Panc1 (cell line): ENCODE measurements around the gene ATP5F1E. TPM values are rescaled to one million over a fixed set of nuclear protein-coding genes. Genes with fewer than 3 reads are reported as not detected.

Experiments used
- ATAC-seq: fragments of 200-7000 bp; cut with Tn5 transposase; 2 replicates; pipeline ENCODE4 v1.9.1; 2020; ENCODE audit warnings: mild to moderate bottlenecking, moderate library complexity
- BruUV-seq: library from RNA; stranded (reverse); fragments of 400-500 nt; replicated peaks from 2 replicates; lab custom pipeline; 2021; lab: Mats Ljungman, UMichigan
- CTCF ChIA-PET: fragments of 300-600 bp; sonication (Branson Sonifier 250); formaldehyde crosslinking; loops from one replicate; lab custom pipeline; 2022; ENCODE audit warnings: antibody characterized with exemption; lab: Charles Lee
- POLR2A ChIA-PET: fragments of 300-600 bp; sonication (Branson Sonifier 250); formaldehyde crosslinking; loops from one replicate; lab custom pipeline; 2022; ENCODE audit warnings: antibody characterized with exemption; lab: Charles Lee
- DNase-seq: peaks from one replicate; pipeline ENCODE4 v3.0.0-alpha.2; 2010; ENCODE audit warnings: low read depth, low spot score
- H3K27ac ChIP-seq: 2 replicates; pipeline ENCODE4 v1.5.1; 2011; ENCODE audit warnings: mild to moderate bottlenecking, low read length, inconsistent platforms
- H3K27me3 ChIP-seq: fragments of 200-500 bp; sonication (Bioruptor generic); 2 replicates; pipeline ENCODE4 v1.6.0; 2014; ENCODE audit warnings: low read length, inconsistent platforms; ENCODE audit not compliant: control insufficient read depth, insufficient read depth
- H3K36me3 ChIP-seq: fragments of 200-500 bp; sonication (Bioruptor generic); 2 replicates; pipeline ENCODE4 v1.5.1; 2014; ENCODE audit warnings: inconsistent platforms, mild to moderate bottlenecking, low read length, moderate library complexity; ENCODE audit not compliant: control insufficient read depth, insufficient read depth
- H3K4me1 ChIP-seq: 2 replicates; pipeline ENCODE4 v1.5.1; 2011; ENCODE audit warnings: inconsistent platforms, mild to moderate bottlenecking, low read length, moderate library complexity; ENCODE audit not compliant: control insufficient read depth, insufficient read depth
- H3K4me3 ChIP-seq, 2 experiments: 2 replicates each; pipeline ENCODE4 v1.5.1; 2011 to 2012; ENCODE audit warnings: low read depth in 2 of 2, low read length in 2 of 2, mild to moderate bottlenecking in 2 of 2, inconsistent platforms in 1 of 2, moderate library complexity in 1 of 2
- H3K9me3 ChIP-seq: fragments of 200-500 bp; sonication (Bioruptor generic); 2 replicates; pipeline ENCODE4 v1.5.1; 2014; ENCODE audit warnings: low read depth, mild to moderate bottlenecking, inconsistent platforms, low read length, moderate library complexity; ENCODE audit not compliant: control insufficient read depth, insufficient read depth
- CTCF ChIP-seq: fragments of 450-650 bp; IDR thresholded peaks from 2 replicates; pipeline ENCODE4 v1.5.1; 2017; ENCODE audit warnings: mild to moderate bottlenecking
- POLR2AphosphoS5 ChIP-seq: IDR thresholded peaks from 2 replicates; pipeline ENCODE4 v1.6.1; 2012; ENCODE audit warnings: mild to moderate bottlenecking, low read depth, low read length, moderate library complexity
- REST ChIP-seq, 2 experiments: IDR thresholded peaks; 2 replicates each; pipeline ENCODE4 v1.6.1; 2011 to 2012; ENCODE audit warnings: low read depth in 2 of 2, control low read depth in 1 of 2, low read length in 1 of 2, mild to moderate bottlenecking in 1 of 2, moderate library complexity in 1 of 2; ENCODE audit not compliant: insufficient read depth in 1 of 2
- SIN3A ChIP-seq: IDR thresholded peaks from 2 replicates; pipeline ENCODE4 v1.6.1; 2012; ENCODE audit warnings: low read depth, mild to moderate bottlenecking, low read length, moderate library complexity, borderline replicate concordance; ENCODE audit not compliant: insufficient read depth
- TCF7L2 ChIP-seq: IDR thresholded peaks from 2 replicates; pipeline ENCODE4 v1.6.1; 2011; ENCODE audit warnings: mild to moderate bottlenecking, low read depth, low read length, inconsistent platforms
- in situ Hi-C: cut with HindIII; loops from 2 replicates; pipeline ENCODE4 v1.10.0; 2016; ENCODE audit warnings: low sequenced_read_pairs, low pct_unique_long_range_greater_than_20kb
- intact Hi-C: fragments of 100-400 bp; cut with micrococcal nuclease; formaldehyde crosslinking; loops from one replicate; pipeline ENCODE4 v1.10.0; 2022; ENCODE audit not compliant: unreplicated experiment
- total RNA-seq: library from RNA; stranded (reverse); gene quantifications from one replicate; pipeline ENCODE4 v1.2.1, GENCODE V29; 2021; ENCODE audit not compliant: unreplicated experiment

ATP5F1E gene
- total RNA-seq, 1 experiment from 2014 or later, result 90.6 TPM

GRCh38 chr20:59014680-59015389 lies 17.3 kb downstream of the ATP5F1E start:
- no peak overlapping the region for H3K4me3 ChIP-seq
- intact Hi-C loops, result no loop called here
- H3K27ac ChIP-seq, result no peak overlapping the region
- no peaks in the 10 kb centered on the region for H3K27me3 ChIP-seq
- ChIA-PET CTCF (no interaction called here), POLR2A (no interaction called here)
- no peaks in the 10 kb centered on the region for H3K9me3 ChIP-seq
- H3K4me1 ChIP-seq, result peaks cover 3% of the 10 kb centered on the region; the same call in 1 of the 2 replicates
- DNase-seq, result no peak
- no TSS peak for BruUV-seq
- no peak for TF ChIP-seq TCF7L2
- no peak for TF ChIP-seq CTCF
- no peak for TF ChIP-seq SIN3A
- no peak for TF ChIP-seq POLR2AphosphoS5
- no peak for TF ChIP-seq REST (IDR thresholded peaks at IDR 0.05; ENCODE audit: insufficient read depth in 1 of 2, low read depth in 2 of 2, low read length in 1 of 2)
- H3K36me3 ChIP-seq, result no peaks in the 10 kb centered on the region
- ATAC-seq, result no peak
- in situ Hi-C loops, result no loop called here

- H3K27me3 ChIP-seq, result no peaks in the 10 kb centered on the region
- H3K36me3 ChIP-seq, result no peaks in the 10 kb centered on the region
- H3K27ac ChIP-seq, result no peak overlapping the region
- H3K9me3 ChIP-seq, result no peaks in the 10 kb centered on the region
- H3K4me3 ChIP-seq, result no peak overlapping the region
- intact Hi-C loops, result no loop called here
- ATAC-seq (no peak), DNase-seq (no peak)
- CTCF ChIA-PET, result no interaction called here
- H3K4me1 ChIP-seq, result peaks cover 3% of the 10 kb centered on the region; the same call in 1 of the 2 replicates
- TF ChIP-seq CTCF (no peak), SIN3A (no peak), POLR2AphosphoS5 (no peak), TCF7L2 (no peak), REST (IDR thresholded peaks at IDR 0.05; ENCODE audit: insufficient read depth in 1 of 2, low read depth in 2 of 2, low read length in 1 of 2) (no peak)
- POLR2A ChIA-PET, result interaction anchor here (0.6 kb wide), 1 partner anchor 15 kb away, joined by 3 read pairs; no protein-coding TSS in a partner anchor
- BruUV-seq, result no TSS peak
- in situ Hi-C loops, result no loop called here
Measured at GRCh38 chr20:59013959-59014608, 18.1 kb downstream of the ATP5F1E start.
